ENCODE data around the gene COL6A1. TPM values are rescaled to one million over a fixed set of nuclear protein-coding genes. Genes with fewer than 3 reads are reported as not detected.

Gene COL6A1
- total RNA-seq, 1 experiment from 2014 or later, result 19.7 TPM

- POLR2A ChIA-PET (ENCODE audit: low non-redundant PET), result no interaction called here
- intact Hi-C loops (cut with micrococcal nuclease; ENCODE audit: unreplicated experiment), result no loop called here
- Histone ChIP-seq H3K36me3 (ENCODE audit: insufficient read depth, low read length, poor library complexity, severe bottlenecking) (no peaks in the 10 kb centered on the region), H3K4me3 (ENCODE audit: low read depth, low read length, poor library complexity, severe bottlenecking) (no peak overlapping the region), H3K27me3 (replicated peaks; ENCODE audit: insufficient read depth, low read depth, low read length, poor library complexity) (no peaks in the 10 kb centered on the region), H3K4me1 (ENCODE audit: insufficient read depth, low read length, poor library complexity, severe bottlenecking) (peaks cover 18% of the 10 kb centered on the region), H3K9me3 (ENCODE audit: low read depth, low read length, poor library complexity, severe bottlenecking) (no peaks in the 10 kb centered on the region), H3K27ac (ENCODE audit: low read depth, low read length, poor library complexity, severe bottlenecking) (no peak overlapping the region)
- no TSS peak for BruUV-seq (replicated peaks)
- TF ChIP-seq EZH2 (IDR thresholded peaks at IDR 0.05; ENCODE audit: borderline replicate concordance, low read depth, low read length, poor library complexity, severe bottlenecking) (no peak), CTCF (conservative IDR thresholded peaks at IDR 0.05; ENCODE audit: low read depth, low read length) (no peak)
- DNase-seq (ENCODE audit: low spot score), result no peak
- CTCF ChIA-PET, result no interaction called here
Measured at GRCh38 chr21:46052703-46053651, 71.4 kb downstream of the COL6A1 start.

GRCh38 chr21:46054031-46054430 lies 72.5 kb downstream of the COL6A1 start:
- H3K27me3 ChIP-seq (replicated peaks; ENCODE audit: insufficient read depth, low read depth, low read length, poor library complexity), result no peaks in the 10 kb centered on the region
- H3K27ac ChIP-seq (ENCODE audit: low read depth, low read length, poor library complexity, severe bottlenecking), result no peak overlapping the region
- no TSS peak for BruUV-seq (replicated peaks)
- intact Hi-C loops (cut with micrococcal nuclease; ENCODE audit: unreplicated experiment), result no loop called here
- POLR2A ChIA-PET (ENCODE audit: low non-redundant PET), result interaction anchor here (0.6 kb wide), 1 partner anchor 118 kb away, joined by 3 read pairs; no protein-coding TSS in a partner anchor
- H3K36me3 ChIP-seq (ENCODE audit: insufficient read depth, low read length, poor library complexity, severe bottlenecking), result no peaks in the 10 kb centered on the region
- DNase-seq (ENCODE audit: low spot score), result no peak
- CTCF ChIA-PET, result no interaction called here
- TF ChIP-seq EZH2 (IDR thresholded peaks at IDR 0.05; ENCODE audit: borderline replicate concordance, low read depth, low read length, poor library complexity, severe bottlenecking) (no peak), CTCF (conservative IDR thresholded peaks at IDR 0.05; ENCODE audit: low read depth, low read length) (no peak)
- no peak overlapping the region for H3K4me3 ChIP-seq (ENCODE audit: low read depth, low read length, poor library complexity, severe bottlenecking)
- no peaks in the 10 kb centered on the region for H3K9me3 ChIP-seq (ENCODE audit: low read depth, low read length, poor library complexity, severe bottlenecking)
- peaks cover 15% of the 10 kb centered on the region for H3K4me1 ChIP-seq (ENCODE audit: insufficient read depth, low read length, poor library complexity, severe bottlenecking)

- Histone ChIP-seq H3K4me3 (ENCODE audit: low read depth, low read length, poor library complexity, severe bottlenecking) (no peak overlapping the region), H3K27ac (ENCODE audit: low read depth, low read length, poor library complexity, severe bottlenecking) (no peak overlapping the region), H3K36me3 (ENCODE audit: insufficient read depth, low read length, poor library complexity, severe bottlenecking) (no peaks in the 10 kb centered on the region), H3K27me3 (replicated peaks; ENCODE audit: insufficient read depth, low read depth, low read length, poor library complexity) (no peaks in the 10 kb centered on the region), H3K9me3 (ENCODE audit: low read depth, low read length, poor library complexity, severe bottlenecking) (no peaks in the 10 kb centered on the region), H3K4me1 (ENCODE audit: insufficient read depth, low read length, poor library complexity, severe bottlenecking) (peaks cover 11% of the 10 kb centered on the region)
- intact Hi-C loops (cut with micrococcal nuclease; ENCODE audit: unreplicated experiment), result no loop called here
- ChIA-PET CTCF (no interaction called here), POLR2A (ENCODE audit: low non-redundant PET) (interaction anchor here (0.6 kb wide), 1 partner anchor 118 kb away, joined by 3 read pairs; no protein-coding TSS in a partner anchor)
- no peak for DNase-seq (ENCODE audit: low spot score)
- TF ChIP-seq EZH2 (IDR thresholded peaks at IDR 0.05; ENCODE audit: borderline replicate concordance, low read depth, low read length, poor library complexity, severe bottlenecking), result no peak
- TF ChIP-seq CTCF (conservative IDR thresholded peaks at IDR 0.05; ENCODE audit: low read depth, low read length), result no peak
- BruUV-seq (replicated peaks), result no TSS peak
Measured at GRCh38 chr21:46054451-46054881, 72.9 kb downstream of the COL6A1 start.

Other genes with a start within 250 kb of the COL6A1 start
- gene COL6A2, start 116.3 kb downstream of the COL6A1 start, total RNA-seq (2021), result 15.0 and 29.0 TPM in 2 replicates
- gene FTCD, start 173.8 kb downstream of the COL6A1 start, total RNA-seq (2021), result 5.4 and 6.6 TPM in 2 replicates
- gene SPATC1L, start 202.7 kb downstream of the COL6A1 start, total RNA-seq (2021), result 30.9 and 40.6 TPM in 2 replicates
- gene LSS, start 247.0 kb downstream of the COL6A1 start, total RNA-seq (2021), result 130 and 151 TPM in 2 replicates